Measurements from ENCODE around the gene IKZF1.
A peak's percentile ranks its signal among the peaks of the same experiment; 100 is the strongest.

The IKZF1 gene

GRCh38 chr7:50355817-50356178 is 51.3 kb downstream of the IKZF1 start:
- no peak for DNase-seq (ENCODE audit: low read depth, low spot score)

DNA sequence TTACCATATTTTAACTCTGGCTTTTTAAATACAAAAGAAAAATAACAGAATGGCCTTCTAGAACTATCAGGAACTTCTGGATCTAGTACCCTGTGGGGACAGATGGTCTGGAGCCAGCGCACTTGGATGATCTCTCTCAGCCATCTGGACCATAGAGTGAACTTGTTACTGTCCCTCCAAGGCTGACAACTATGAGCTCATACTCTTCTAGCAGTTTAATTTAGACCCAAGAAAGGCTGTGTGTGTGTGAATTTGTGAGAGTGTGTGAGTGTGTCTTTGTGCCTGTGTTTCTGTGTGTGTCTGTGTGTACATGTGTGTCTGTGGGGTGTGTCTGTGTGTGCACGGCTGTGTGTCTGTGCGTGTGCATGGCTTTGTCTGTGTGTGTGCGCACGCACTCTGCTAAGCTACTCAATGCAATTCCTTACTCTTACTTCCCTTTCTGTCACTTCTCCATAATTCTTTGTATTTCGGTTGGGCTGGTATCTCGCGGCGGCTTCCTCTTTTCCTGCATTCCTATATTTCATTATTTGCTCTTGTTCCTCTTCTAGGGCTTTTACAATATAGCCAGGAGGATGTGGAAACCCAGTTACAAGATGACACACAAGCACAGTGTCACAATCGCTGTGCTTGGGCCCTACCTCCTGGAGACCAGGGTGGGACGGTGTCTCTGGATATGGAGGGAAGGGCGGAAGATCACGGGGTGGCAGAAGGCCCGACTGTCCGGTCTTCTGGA is 51.9 kb downstream of the IKZF1 start:
- no peak for DNase-seq (ENCODE audit: low read depth, low spot score)

- no peak for DNase-seq (ENCODE audit: low read depth, low spot score)
These were observed 52.4 kb downstream of the IKZF1 start for GRCh38 chr7:50356945-50357268.

DNA sequence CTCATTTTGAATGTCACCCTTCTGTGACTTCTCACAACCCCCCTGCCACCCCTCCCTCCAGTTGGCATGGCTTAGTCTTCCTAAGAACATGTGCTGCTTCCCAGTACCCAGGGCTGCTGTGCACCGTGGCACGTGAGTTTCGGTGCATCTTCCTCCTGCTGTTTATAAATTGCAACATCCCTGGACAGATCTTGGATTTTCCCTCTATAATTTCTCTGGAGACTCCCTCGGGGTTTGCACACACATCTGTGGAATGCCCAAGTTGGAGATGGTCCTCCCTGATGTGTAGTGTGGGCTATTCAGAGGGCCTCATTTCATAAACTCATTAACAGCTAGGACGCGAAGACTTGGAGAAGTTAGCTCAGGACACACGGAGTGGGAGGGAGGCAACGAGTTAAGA is 52.9 kb downstream of the IKZF1 start:
- no peak for DNase-seq (ENCODE audit: low read depth, low spot score)

- DNase-seq (ENCODE audit: low read depth, low spot score), result no peak
These were observed 53.7 kb downstream of the IKZF1 start for GRCh38 chr7:50358041-50358705.

DNA sequence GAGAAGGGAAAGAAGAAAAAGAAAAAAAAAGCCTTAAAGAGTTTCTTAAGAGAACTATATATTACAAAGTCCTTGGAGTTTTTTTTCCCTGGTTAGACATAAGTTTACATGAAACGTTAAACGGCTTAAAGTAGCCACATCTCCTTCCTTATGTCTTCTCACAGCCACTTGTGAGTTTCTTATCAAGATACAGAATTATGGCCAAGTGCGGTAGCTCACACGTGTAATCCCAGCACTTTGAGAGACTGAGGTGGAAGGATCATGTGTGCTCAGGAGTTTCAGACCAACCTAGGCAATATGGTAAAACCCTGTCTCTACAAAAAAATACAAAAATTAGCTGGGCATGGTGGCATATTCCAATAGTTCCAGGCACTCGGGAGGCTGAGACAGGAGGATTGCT is 54.3 kb downstream of the IKZF1 start:
- DNase-seq (ENCODE audit: low read depth, low spot score), result no peak

DNA sequence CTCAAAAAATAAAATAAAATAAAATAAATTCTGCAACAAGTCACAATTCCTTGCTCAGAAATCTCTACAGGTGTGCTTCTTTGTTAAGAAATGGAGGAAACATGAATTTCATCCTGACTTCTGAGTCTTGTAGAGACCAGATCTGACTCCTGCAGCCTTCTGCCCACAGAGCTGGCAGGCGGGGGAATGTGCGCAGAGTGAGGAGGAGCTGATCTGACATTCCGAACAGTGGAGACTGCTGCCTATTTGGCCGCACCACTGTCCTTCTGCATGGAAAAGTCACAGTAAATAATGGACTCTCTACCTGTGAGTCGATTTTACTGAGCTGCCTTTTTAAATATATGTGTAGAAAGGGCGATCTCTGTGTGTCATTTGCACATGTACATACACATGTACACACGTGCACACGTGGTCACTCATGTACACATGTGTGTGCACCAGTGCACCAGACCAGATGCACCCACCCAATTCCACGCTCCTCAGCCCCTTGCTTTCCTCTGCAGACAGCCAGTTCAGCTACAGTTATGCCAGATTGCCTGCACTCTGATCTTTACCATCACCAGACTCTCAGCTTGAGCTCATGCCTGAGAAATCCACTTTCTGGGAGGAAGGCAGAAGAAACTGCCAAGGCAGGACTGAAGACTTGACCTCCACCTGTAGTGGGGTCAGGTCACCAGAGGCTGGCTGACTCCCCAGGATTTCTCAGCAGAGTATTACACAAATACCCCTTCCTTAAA is 54.9 kb downstream of the IKZF1 start:
- DNase-seq (ENCODE audit: low read depth, low spot score), result no peak

DNA sequence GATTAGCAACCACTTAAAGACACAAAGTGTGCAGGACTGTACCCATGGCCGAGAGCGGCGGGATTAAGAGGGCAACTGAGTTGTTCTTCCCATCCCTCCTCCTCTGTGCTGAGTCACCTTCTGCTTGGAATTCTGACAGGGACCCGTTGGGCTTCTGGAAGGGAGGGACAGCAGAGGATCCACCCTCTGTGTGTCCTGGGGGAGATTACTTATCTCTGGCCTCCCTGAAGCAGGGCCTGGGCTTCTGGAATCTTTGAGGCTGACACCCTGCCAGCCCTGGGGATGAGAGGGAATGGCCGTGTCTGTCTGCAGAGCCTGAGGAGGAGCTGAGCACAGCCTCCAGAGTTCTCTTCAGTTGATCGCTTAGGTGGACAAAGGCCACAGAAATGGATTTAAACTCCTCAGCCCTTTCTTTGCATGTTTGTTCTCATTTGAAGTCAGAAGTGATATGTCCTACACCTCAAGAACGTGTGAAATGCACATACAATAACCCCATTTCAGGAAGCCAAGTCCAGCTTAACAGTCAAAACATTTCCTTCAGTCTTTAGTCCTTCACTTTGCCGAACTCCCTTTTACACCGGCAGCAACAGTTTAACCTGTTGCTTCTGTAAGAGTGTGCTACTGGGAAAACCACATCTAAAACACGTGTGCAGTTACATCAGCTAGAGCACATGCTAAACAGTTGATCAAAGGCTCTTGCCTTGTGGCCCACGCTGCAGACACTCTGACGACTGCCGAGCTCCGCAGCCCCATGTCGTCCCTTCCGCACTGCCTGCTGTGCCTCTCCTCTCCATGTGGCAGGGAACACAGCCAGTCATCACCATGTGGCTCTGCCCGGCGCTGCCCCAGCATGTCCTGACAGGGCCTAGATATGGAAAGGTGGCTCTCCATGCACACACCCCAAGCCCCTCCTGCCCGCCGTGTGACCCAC is 55.7 kb downstream of the IKZF1 start:
- peak; percentile 59 for DNase-seq (ENCODE audit: low read depth, low spot score)

DNA sequence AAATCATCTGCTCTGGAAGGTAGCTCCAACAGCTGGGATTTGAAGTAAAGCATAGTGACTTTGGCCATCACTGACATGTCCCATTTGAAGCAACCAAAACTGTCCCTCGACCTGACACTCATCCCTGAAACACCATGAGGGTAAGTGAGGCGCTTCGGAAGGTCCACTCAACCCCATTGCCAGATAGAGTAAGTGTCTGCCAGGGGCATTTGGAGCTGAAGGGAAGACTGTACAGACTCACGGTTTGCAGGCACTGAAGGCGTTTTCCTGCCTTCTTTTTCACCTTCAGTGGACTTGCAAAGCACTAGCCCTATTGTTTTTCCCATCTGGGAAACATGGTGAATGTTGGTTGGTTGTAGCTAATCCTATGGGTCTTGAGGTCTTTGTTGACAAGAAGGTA is 57.6 kb downstream of the IKZF1 start:
- no peak for DNase-seq (ENCODE audit: low read depth, low spot score)

GRCh38 chr7:50362712-50363282 is 58.3 kb downstream of the IKZF1 start:
- no peak for DNase-seq (ENCODE audit: low read depth, low spot score)

DNA sequence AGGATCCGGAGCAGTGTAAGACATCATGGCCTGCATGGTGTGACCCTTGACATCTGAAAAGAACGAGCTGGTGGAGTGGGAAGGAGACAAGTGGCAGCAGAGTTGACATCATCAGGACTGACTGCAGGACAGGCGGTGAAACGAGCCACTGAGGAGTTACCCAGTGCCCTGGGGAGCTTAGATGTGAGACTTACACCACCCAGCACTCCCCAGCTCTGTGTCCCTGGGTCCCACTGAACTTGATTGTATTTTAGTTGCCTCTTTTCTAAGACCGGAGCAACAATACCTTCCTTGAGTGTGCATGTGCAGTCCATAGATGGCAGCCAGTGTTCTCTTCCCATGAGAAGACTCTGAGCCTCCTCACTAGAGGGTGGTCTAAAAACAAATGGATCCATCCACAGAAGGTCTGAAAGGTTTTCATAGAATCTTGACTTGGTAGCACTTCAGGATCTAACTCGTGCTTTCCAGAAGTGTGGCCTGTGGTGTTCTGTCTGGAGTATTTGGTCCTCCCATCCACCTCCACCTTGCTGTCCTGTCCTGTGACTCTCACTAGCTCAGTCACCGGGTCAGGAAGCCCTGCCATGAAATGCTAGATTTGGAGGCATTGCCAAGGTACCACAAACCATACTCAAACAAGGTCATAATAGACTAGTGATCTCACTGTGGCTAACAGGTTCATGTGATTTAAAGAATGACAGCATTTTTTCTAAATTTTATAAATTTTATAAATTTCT is 59.0 kb downstream of the IKZF1 start:
- no peak for DNase-seq (ENCODE audit: low read depth, low spot score)

DNA sequence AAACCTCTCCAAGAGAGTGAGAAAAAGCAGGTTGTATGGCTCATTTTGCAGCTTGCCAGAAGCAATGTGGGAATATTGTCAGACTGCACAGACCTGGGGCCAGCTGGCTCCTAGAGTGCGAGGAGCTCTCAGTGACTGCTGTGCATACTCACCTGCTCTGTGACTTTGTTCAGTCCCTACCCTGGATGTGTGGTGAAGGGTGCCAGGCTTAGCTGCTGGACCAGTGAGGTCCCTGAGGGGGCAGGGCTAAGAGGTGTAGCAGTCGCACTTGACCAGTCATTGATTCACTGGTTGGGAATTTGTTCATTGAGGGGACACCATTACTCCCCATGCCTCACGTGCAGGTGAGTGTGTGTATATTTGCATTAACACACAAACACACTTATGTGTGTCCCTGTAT is 60.1 kb downstream of the IKZF1 start:
- DNase-seq (ENCODE audit: low read depth, low spot score), result no peak

- DNase-seq (ENCODE audit: low read depth, low spot score), result no peak
These were observed 61.8 kb downstream of the IKZF1 start for GRCh38 chr7:50366311-50366710.

DNA sequence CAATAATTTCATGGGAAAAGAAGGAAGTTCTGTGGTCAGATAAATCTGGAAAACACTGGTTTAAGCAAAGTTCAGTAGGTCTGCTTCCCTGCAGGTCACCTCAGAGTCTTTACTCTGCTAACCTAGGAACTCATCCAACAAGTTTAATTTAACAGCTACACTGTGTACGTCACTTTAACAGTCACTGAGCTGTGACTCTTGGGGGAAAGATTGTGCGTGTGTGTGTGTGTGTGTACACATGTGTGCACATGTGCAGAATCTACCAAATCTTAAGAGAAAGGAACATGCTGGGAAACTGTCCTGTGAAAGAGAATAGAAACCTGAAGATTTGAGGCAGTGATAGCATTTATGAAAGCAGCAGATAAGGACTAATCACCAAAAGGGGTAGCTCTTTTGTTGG is 62.6 kb downstream of the IKZF1 start:
- no peak for DNase-seq (ENCODE audit: low read depth, low spot score)

DNA sequence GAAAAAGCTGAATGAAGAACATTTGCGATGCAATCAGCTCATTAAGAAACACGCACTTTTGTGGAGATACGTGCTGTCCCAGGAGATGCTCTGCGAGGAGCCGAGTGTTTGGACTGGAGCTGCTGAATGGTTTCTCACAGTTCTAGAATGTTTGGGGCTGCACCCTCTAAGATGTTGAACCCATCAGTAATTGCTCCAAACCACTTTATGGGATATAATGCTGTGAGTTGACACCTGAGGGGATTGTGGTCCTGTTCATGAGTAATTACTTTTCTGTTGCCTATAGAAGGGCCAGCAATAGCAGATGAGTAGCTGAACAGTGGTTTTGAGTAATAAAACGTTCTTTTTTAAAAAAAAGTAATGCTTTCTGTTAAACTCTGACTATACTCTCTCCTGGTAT is 63.1 kb downstream of the IKZF1 start:
- no peak for DNase-seq (ENCODE audit: low read depth, low spot score)

GRCh38 chr7:50368366-50368765 is 63.9 kb downstream of the IKZF1 start:
- DNase-seq (ENCODE audit: low read depth, low spot score), result no peak

DNA sequence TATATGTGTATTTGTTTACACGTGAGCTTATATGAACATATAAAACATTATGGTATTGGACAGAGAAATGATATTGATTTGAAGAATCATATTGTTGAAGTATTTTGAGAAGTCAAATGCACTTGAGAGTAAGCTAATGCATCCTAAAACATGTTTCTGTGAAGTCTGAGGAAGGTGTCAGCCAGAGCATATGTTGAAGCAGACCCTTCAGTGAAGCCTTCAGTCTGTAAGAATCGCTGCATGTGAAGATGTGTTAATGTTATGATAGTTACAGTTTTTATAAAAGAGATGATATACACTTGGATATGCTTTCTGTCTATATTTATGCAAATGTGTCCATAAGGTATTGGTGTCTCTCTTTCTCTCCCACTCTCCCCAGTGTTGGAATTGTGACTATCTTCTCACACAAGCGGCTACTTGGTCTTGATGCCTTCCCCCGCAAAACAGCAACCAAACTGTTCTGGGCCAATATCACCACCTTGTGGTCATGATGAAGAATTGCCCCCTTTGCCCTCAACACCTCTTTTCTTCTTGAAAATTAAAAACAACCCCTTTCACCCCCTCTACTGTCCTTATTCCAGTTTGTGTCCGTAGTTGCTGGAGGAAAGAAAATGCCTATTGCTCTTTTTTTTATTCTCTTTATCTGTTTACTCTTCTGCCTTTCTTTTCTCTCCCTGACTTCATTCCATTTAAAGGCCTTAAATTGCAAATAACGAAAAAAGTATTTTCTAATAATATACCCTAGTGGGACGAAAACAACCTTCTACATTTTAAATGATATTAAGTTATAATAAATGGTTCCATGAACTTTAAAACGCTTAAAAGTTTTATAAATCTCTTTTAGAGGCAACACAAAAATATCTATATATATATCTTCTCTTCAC is 64.9 kb downstream of the IKZF1 start:
- DNase-seq (ENCODE audit: low read depth, low spot score), result no peak

GRCh38 chr7:50370884-50371283 is 66.4 kb downstream of the IKZF1 start:
- no peak for DNase-seq (ENCODE audit: low read depth, low spot score)

DNA sequence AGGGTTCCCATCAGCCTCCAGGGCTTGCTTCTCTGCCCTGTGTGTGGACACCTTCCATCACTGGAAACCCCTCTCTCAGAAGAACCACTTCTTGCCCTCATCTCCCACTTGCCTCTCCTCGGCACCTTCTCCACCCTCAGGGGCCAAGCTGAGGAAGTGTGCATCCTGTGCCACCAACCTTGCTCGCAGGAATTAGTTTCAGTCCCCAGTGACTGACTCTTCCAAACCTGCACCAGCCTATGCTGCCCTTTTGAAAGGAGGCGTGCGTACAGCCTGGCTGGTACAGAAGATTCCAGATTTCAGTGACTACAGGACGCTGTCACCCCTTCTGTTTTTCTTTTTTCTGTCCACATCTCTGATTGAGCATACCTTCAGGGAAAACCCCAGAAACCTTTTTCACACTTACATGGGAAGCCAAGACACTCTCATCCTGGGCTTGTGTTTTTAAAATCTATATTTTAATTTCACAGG is 67.1 kb downstream of the IKZF1 start:
- DNase-seq (ENCODE audit: low read depth, low spot score), result no peak

- no peak for DNase-seq (ENCODE audit: low read depth, low spot score)
These were observed 68.4 kb downstream of the IKZF1 start for GRCh38 chr7:50372923-50373322.
